ENCODE data around the gene ALDH8A1. TPM values are rescaled to one million over a fixed set of nuclear protein-coding genes. Genes with fewer than 3 reads are reported as not detected.

The ALDH8A1 gene
- total RNA-seq, 1 donor from 2014 or later: 1.1 TPM

GRCh38 chr6:134921276-134921675, 28.6 kb downstream of the ALDH8A1 start:
- H3K27me3 ChIP-seq (ENCODE audit: control insufficient read depth, insufficient read depth, low read length): no peaks in the 10 kb centered on the region
- no peak for TF ChIP-seq CTCF (IDR thresholded peaks at IDR 0.05; ENCODE audit: insufficient read depth, low read length, severe bottlenecking)
- no peaks in the 10 kb centered on the region for H3K36me3 ChIP-seq (ENCODE audit: control insufficient read depth, insufficient read depth, low read length)
- FAIRE-seq: no peak
- no peak for DNase-seq (ENCODE audit: low read depth)
- no peak overlapping the region for H3K4me3 ChIP-seq (ENCODE audit: low read depth, low read length)

GRCh38 chr6:134920422-134920821, 29.5 kb downstream of the ALDH8A1 start:
- Histone ChIP-seq H3K36me3 (ENCODE audit: control insufficient read depth, insufficient read depth, low read length) (no peaks in the 10 kb centered on the region), H3K4me3 (ENCODE audit: low read depth, low read length) (no peak overlapping the region), H3K27me3 (ENCODE audit: control insufficient read depth, insufficient read depth, low read length) (no peaks in the 10 kb centered on the region)
- peak; percentile 67 for DNase-seq (ENCODE audit: low read depth)
- FAIRE-seq: no peak
- no peak for TF ChIP-seq CTCF (IDR thresholded peaks at IDR 0.05; ENCODE audit: insufficient read depth, low read length, severe bottlenecking)

DNA sequence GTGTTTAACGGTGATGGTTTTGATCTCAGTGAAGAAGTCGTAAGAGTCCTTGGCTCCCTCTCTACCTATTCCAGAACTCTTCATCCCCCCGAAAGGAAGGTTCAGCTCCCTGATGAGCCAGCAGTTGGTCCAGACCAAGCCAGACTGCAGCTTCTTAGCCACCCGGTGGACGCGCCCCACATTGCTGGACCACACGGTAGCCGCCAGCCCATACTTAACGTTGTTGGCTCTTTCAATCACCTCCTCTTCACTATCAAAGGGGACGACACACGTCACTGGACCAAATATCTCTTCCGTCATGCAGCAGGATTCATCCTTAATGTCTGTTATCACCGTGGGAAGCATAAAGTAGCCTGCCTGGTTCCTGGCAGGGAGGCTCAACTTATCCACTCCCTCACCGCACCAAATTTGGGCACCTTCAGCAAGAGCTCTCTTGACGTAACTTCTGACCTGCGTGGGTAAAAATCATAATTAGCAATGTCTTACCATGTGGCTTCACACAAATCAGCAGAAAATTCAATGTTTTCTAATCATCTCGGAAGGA, 31.4 kb downstream of the ALDH8A1 start:
- H3K4me3 ChIP-seq (ENCODE audit: low read depth, low read length): no peak overlapping the region
- DNase-seq (ENCODE audit: low read depth) (no peak), FAIRE-seq (no peak)
- H3K27me3 ChIP-seq (ENCODE audit: control insufficient read depth, insufficient read depth, low read length): no peaks in the 10 kb centered on the region
- H3K36me3 ChIP-seq (ENCODE audit: control insufficient read depth, insufficient read depth, low read length): no peaks in the 10 kb centered on the region
- no peak for TF ChIP-seq CTCF (IDR thresholded peaks at IDR 0.05; ENCODE audit: insufficient read depth, low read length, severe bottlenecking)

- H3K4me3 ChIP-seq (ENCODE audit: low read depth, low read length): no peak overlapping the region
- no peaks in the 10 kb centered on the region for H3K36me3 ChIP-seq (ENCODE audit: control insufficient read depth, insufficient read depth, low read length)
- FAIRE-seq (no peak), DNase-seq (ENCODE audit: low read depth) (peak; percentile 96)
- H3K27me3 ChIP-seq (ENCODE audit: control insufficient read depth, insufficient read depth, low read length): no peaks in the 10 kb centered on the region
- no peak for TF ChIP-seq CTCF (IDR thresholded peaks at IDR 0.05; ENCODE audit: insufficient read depth, low read length, severe bottlenecking)
Observed at GRCh38 chr6:134911547-134911946, 38.4 kb downstream of the ALDH8A1 start.

- H3K27me3 ChIP-seq (ENCODE audit: control insufficient read depth, insufficient read depth, low read length): no peaks in the 10 kb centered on the region
- H3K36me3 ChIP-seq (ENCODE audit: control insufficient read depth, insufficient read depth, low read length): no peaks in the 10 kb centered on the region
- DNase-seq (ENCODE audit: low read depth) (no peak), FAIRE-seq (no peak)
- H3K4me3 ChIP-seq (ENCODE audit: low read depth, low read length): no peak overlapping the region
- TF ChIP-seq CTCF (IDR thresholded peaks at IDR 0.05; ENCODE audit: insufficient read depth, low read length, severe bottlenecking): no peak
Observed at GRCh38 chr6:134910593-134910935, 39.3 kb downstream of the ALDH8A1 start.
